ENCODE results near the gene DPP4.

GRCh38 chr2:162073888-162074631 lies at the start of gene DPP4:
- TF ChIP-seq POLR2A (IDR thresholded peaks at IDR 0.05): no peak
- TF ChIP-seq POLR2AphosphoS5 (IDR thresholded peaks at IDR 0.05): no peak
